Tibial nerve (tissue), 4 donors: ENCODE results near the gene TRIM25. TPM values are rescaled to one million over a fixed set of nuclear protein-coding genes. Genes with fewer than 3 reads are reported as not detected.

ENCODE experiments used
- DNase-seq, 2 donors: peaks; one replicate each; pipeline ENCODE4 v3.0.0-alpha.2; 2019; ENCODE audit warnings: low spot score in 2 of 2
- H3K27ac ChIP-seq, 4 donors: fragments of 200-600 bp; sonication (generic) in 3 of 4; one replicate each; pipeline ENCODE4 v1.5.1; 2017 to 2019; ENCODE audit warnings: mild to moderate bottlenecking in 1 of 4
- H3K27me3 ChIP-seq, 2 donors: fragments of 200-600 bp; sonication (generic) in 1 of 2; one replicate each; pipeline versions ENCODE4 v1.5.1 to v1.6.0; 2017 to 2019
- H3K36me3 ChIP-seq, 3 donors: fragments of 200-600 bp; sonication (generic); one replicate each; pipeline ENCODE4 v1.5.1; 2018 to 2019
- H3K4me1 ChIP-seq, 4 donors: fragments of 200-600 bp; sonication (generic) in 3 of 4; one replicate each; pipeline ENCODE4 v1.5.1; 2017 to 2019
- H3K4me3 ChIP-seq, 4 donors: fragments of 200-600 bp; sonication (generic) in 3 of 4; one replicate each; pipeline ENCODE4 v1.5.1; 2017 to 2019; ENCODE audit warnings: mild to moderate bottlenecking in 1 of 4, moderate library complexity in 1 of 4
- H3K9me3 ChIP-seq, 4 donors: fragments of 200-600 bp; sonication (generic) in 3 of 4; one replicate each; pipeline ENCODE4 v1.5.1; 2017 to 2019
- EP300 ChIP-seq, 2 donors: sonication (generic); formaldehyde crosslinking; IDR thresholded peaks; one replicate each; pipeline ENCODE4 v1.6.1; 2017; ENCODE audit warnings: antibody characterized with exemption in 2 of 2, mild to moderate bottlenecking in 1 of 2
- POLR2A ChIP-seq, 2 donors: fragments of 450-650 bp; IDR thresholded peaks; one replicate each; pipeline ENCODE4 v1.6.1; 2017; ENCODE audit warnings: antibody characterized with exemption in 2 of 2, mild to moderate bottlenecking in 2 of 2, moderate library complexity in 2 of 2
- WGBS, 2 donors: methylation state at CpG; one replicate each; pipeline ENCODE4 v1.1.5; 2018; 5-methylcytosine and 5-hydroxymethylcytosine counted together
- total RNA-seq, 4 donors: library from RNA; depleted of rRNA; stranded (reverse); fragments of >200 nt; gene quantifications; one replicate each; pipeline ENCODE4 v1.1.0, GENCODE V29; 2016
- TF ChIP-seq, protein P1 (sequence below), 5 experiments: fragments of 200-600 bp in 3 of 5; fragments of 450-650 bp in 2 of 5; sonication (generic) in 3 of 5; IDR thresholded peaks; one replicate each; pipeline ENCODE4 v1.5.1; 2016 to 2019; ENCODE audit warnings: antibody characterized with exemption in 5 of 5, mild to moderate bottlenecking in 3 of 5, moderate library complexity in 2 of 5

TRIM25 gene
- total RNA-seq, 4 donors from 2014 or later = 19.9 to 49.2 (median 31.5) TPM

GRCh38 chr17:56926270-56926669 is 12.4 kb upstream of the TRIM25 start:
- H3K4me3 ChIP-seq = no peak overlapping the region
- TF ChIP-seq POLR2A (IDR thresholded peaks at IDR 0.05) (no peak), EP300 (IDR thresholded peaks at IDR 0.05) (no peak)
- TF ChIP-seq, protein P1, sequence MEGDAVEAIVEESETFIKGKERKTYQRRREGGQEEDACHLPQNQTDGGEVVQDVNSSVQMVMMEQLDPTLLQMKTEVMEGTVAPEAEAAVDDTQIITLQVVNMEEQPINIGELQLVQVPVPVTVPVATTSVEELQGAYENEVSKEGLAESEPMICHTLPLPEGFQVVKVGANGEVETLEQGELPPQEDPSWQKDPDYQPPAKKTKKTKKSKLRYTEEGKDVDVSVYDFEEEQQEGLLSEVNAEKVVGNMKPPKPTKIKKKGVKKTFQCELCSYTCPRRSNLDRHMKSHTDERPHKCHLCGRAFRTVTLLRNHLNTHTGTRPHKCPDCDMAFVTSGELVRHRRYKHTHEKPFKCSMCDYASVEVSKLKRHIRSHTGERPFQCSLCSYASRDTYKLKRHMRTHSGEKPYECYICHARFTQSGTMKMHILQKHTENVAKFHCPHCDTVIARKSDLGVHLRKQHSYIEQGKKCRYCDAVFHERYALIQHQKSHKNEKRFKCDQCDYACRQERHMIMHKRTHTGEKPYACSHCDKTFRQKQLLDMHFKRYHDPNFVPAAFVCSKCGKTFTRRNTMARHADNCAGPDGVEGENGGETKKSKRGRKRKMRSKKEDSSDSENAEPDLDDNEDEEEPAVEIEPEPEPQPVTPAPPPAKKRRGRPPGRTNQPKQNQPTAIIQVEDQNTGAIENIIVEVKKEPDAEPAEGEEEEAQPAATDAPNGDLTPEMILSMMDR (IDR thresholded peaks at IDR 0.05) = no peak
- no peaks in the 10 kb centered on the region for H3K4me1 ChIP-seq
- DNase-seq = no peak
- no peaks in the 10 kb centered on the region for H3K36me3 ChIP-seq
- no peaks in the 10 kb centered on the region for H3K9me3 ChIP-seq
- no peaks in the 10 kb centered on the region for H3K27me3 ChIP-seq
- no peak overlapping the region for H3K27ac ChIP-seq

DNA sequence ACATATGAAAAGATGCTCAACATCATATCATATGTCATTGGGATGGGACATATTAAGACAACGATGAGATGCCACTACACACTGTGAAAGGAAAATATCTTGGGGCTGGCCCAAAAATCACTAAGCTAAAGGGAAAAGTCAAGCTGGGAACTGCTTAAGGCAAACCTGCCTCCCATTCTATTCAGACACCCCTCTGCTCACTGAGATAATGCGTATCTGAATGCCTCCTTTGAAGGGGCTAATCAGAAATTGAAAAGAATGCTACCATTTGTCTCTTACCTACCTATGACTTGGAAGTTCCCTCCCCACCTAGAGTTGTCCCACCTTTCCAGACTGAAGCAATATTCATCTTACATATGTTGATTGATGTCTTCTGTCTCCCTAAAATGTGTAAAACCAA is 11.2 kb upstream of the TRIM25 start:
- H3K9me3 ChIP-seq = no peaks in the 10 kb centered on the region
- 91% methylated on average over 2 of the region's 2 CpGs for WGBS, 2 donors
- no peaks in the 10 kb centered on the region for H3K4me1 ChIP-seq
- no peaks in the 10 kb centered on the region for H3K36me3 ChIP-seq
- TF ChIP-seq, protein P1 (IDR thresholded peaks at IDR 0.05) = no peak
- TF ChIP-seq EP300 (IDR thresholded peaks at IDR 0.05) (no peak), POLR2A (IDR thresholded peaks at IDR 0.05) (no peak)
- H3K27ac ChIP-seq = no peak overlapping the region
- H3K4me3 ChIP-seq = no peak overlapping the region
- no peaks in the 10 kb centered on the region for H3K27me3 ChIP-seq
- DNase-seq = no peak

GRCh38 chr17:56919717-56920116 is 5.9 kb upstream of the TRIM25 start:
- Histone ChIP-seq H3K36me3 (no peaks in the 10 kb centered on the region), H3K4me3 (no peak overlapping the region), H3K27ac (no peak overlapping the region), H3K27me3 (no peaks in the 10 kb centered on the region), H3K9me3 (no peaks in the 10 kb centered on the region), H3K4me1 (peaks cover 0 to 17% (median 11%) of the 10 kb centered on the region in 4 donors)
- TF ChIP-seq POLR2A (IDR thresholded peaks at IDR 0.05) = no peak
- TF ChIP-seq, protein P1 (IDR thresholded peaks at IDR 0.05) = no peak
- no peak for TF ChIP-seq EP300 (IDR thresholded peaks at IDR 0.05)
- WGBS, 2 donors = 86 to 91% methylated on average over 1 of the region's 1 CpG
- DNase-seq = no peak

- DNase-seq = no peak
- H3K36me3 ChIP-seq = no peaks in the 10 kb centered on the region
- 83 to 90% methylated on average over 3 of the region's 3 CpGs for WGBS, 2 donors
- H3K9me3 ChIP-seq = no peaks in the 10 kb centered on the region
- TF ChIP-seq, protein P1 (IDR thresholded peaks at IDR 0.05) = no peak
- TF ChIP-seq POLR2A (IDR thresholded peaks at IDR 0.05) (no peak), EP300 (IDR thresholded peaks at IDR 0.05) (peak in 1 of 2 donors; percentile 16)
- H3K4me1 ChIP-seq = peaks cover 0 to 17% (median 12%) of the 10 kb centered on the region in 4 donors
- no peaks in the 10 kb centered on the region for H3K27me3 ChIP-seq
- no peak overlapping the region for H3K27ac ChIP-seq
- H3K4me3 ChIP-seq = no peak overlapping the region
Measured at GRCh38 chr17:56918916-56919315, 5.1 kb upstream of the TRIM25 start.

DNA sequence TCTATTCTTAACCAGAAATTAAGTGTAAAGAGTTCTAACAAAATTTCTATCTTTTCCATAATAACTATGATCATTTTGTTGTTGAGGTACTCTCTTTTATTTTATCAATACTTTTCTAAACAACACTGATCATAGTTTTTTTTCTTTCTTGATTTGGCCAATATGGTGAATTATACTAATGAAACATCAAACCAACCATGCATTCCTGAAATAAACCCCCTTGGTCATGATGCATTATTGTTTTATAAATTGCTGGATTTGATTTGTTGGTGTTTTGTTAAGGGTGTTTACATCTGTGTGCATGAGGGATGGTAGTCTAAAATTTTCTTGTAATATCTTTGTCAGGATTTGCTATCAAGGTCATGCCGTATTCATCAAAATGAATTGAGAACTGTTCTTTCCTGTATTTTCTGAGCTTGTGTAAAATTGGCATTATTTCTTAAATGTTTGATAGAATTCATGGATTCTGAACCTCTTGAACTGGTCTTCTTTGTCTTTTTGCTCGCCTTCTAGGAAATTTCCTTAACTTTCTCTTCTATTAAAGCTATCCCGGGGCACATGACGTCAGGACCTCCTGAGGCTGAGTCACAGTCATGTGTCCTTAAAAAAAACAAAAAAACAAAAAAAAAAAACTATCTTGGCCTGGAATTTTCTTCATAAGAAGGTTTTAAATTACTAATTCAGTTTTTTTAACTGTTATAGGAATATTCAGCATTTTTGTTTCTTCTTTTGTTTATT is 3.9 kb upstream of the TRIM25 start:
- Histone ChIP-seq H3K27ac (no peak overlapping the region), H3K4me1 (peaks cover 0 to 22% (median 13%) of the 10 kb centered on the region in 4 donors), H3K36me3 (no peaks in the 10 kb centered on the region), H3K27me3 (no peaks in the 10 kb centered on the region), H3K9me3 (no peaks in the 10 kb centered on the region), H3K4me3 (no peak overlapping the region)
- TF ChIP-seq POLR2A (IDR thresholded peaks at IDR 0.05) (no peak), EP300 (IDR thresholded peaks at IDR 0.05) (no peak)
- TF ChIP-seq, protein P1 (IDR thresholded peaks at IDR 0.05) = no peak
- no peak for DNase-seq
- 82 to 86% methylated on average over 4 of the region's 4 CpGs for WGBS, 2 donors
